Myocyte (in vitro differentiated cells): ENCODE data around the gene DPM3. TPM values are rescaled to one million over a fixed set of nuclear protein-coding genes. Genes with fewer than 3 reads are reported as not detected.
A peak's percentile ranks its signal among the peaks of the same experiment; 100 is the strongest.

ENCODE experiments used
- DNase-seq: peaks from one replicate; pipeline ENCODE4 v3.0.0-alpha.2; 2012; ENCODE audit warnings: low read depth
- total RNA-seq: library from RNA; depleted of rRNA; stranded (reverse); fragments of >200 nt; gene quantifications from 2 replicates; pipeline ENCODE4 v1.2.3, GENCODE V29; 2014

Gene DPM3
- total RNA-seq, 1 donor from 2014 or later: 90.0 TPM

- no peak for DNase-seq
These were observed 37.0 kb downstream of the DPM3 start for GRCh38 chr1:155103325-155103724.

GRCh38 chr1:155099331-155099730, 41.0 kb downstream of the DPM3 start:
- DNase-seq: no peak

- DNase-seq: no peak
These were observed 45.7 kb downstream of the DPM3 start for GRCh38 chr1:155094622-155094948.

GRCh38 chr1:155093911-155094621, 46.3 kb downstream of the DPM3 start:
- DNase-seq: peak; percentile 50

GRCh38 chr1:155092641-155093040, 47.7 kb downstream of the DPM3 start:
- DNase-seq: no peak

- no peak for DNase-seq
These were observed 48.2 kb downstream of the DPM3 start for GRCh38 chr1:155092131-155092530.

GRCh38 chr1:155091071-155092051, 49.0 kb downstream of the DPM3 start:
- DNase-seq: peak; percentile 73

Other genes with a start within 250 kb of the DPM3 start
- 10.9 and 11.3 TPM in 2 replicates for gene PMVK, start 203.8 kb downstream of the DPM3 start, total RNA-seq
- gene PBXIP1, start 184.4 kb downstream of the DPM3 start, total RNA-seq: 535 and 641 TPM in 2 replicates
- 25.8 and 31.0 TPM in 2 replicates for gene PYGO2, start 178.7 kb downstream of the DPM3 start, total RNA-seq
- gene SHC1, start 169.8 kb downstream of the DPM3 start, total RNA-seq: 165 and 171 TPM in 2 replicates
- gene CKS1B, start 165.8 kb downstream of the DPM3 start, total RNA-seq: 26.6 and 33.5 TPM in 2 replicates
- gene FLAD1, start 157.2 kb downstream of the DPM3 start, total RNA-seq: 27.2 and 28.1 TPM in 2 replicates
- not detected in 2 replicates for gene LENEP, start 146.9 kb downstream of the DPM3 start, total RNA-seq
- gene ZBTB7B, start 137.7 kb downstream of the DPM3 start, total RNA-seq: 24.6 and 26.6 TPM in 2 replicates
- not detected in 2 replicates for gene DCST2, start 106.8 kb downstream of the DPM3 start, total RNA-seq
- gene DCST1, start 106.7 kb downstream of the DPM3 start, total RNA-seq: not detected in 2 replicates
- gene ADAM15, start 89.2 kb downstream of the DPM3 start, total RNA-seq: 27.3 and 33.3 TPM in 2 replicates
- gene EFNA4, start 76.8 kb downstream of the DPM3 start, total RNA-seq: 4.9 and 8.3 TPM in 2 replicates
- 0.56 and 0.88 TPM in 2 replicates for gene EFNA3, start 61.7 kb downstream of the DPM3 start, total RNA-seq
- 0.59 and 1.4 TPM in 2 replicates for gene EFNA1, start 12.7 kb downstream of the DPM3 start, total RNA-seq
- gene SLC50A1, start 4.7 kb downstream of the DPM3 start, total RNA-seq: 12.2 and 13.4 TPM in 2 replicates
- gene KRTCAP2, start 32.8 kb upstream of the DPM3 start, total RNA-seq: 51.3 and 81.4 TPM in 2 replicates
- gene TRIM46, start 33.3 kb upstream of the DPM3 start, total RNA-seq: 0.62 and 0.94 TPM in 2 replicates
- gene THBS3, start 67.4 kb upstream of the DPM3 start, total RNA-seq: 40.9 and 52.1 TPM in 2 replicates
- gene MTX1, start 68.2 kb upstream of the DPM3 start, total RNA-seq: 15.1 and 18.8 TPM in 2 replicates
- gene ENTREP3, start 115.0 kb upstream of the DPM3 start, total RNA-seq: 7.5 and 13.1 TPM in 2 replicates
- gene SCAMP3, start 121.8 kb upstream of the DPM3 start, total RNA-seq: 106 and 130 TPM in 2 replicates
- 24.8 and 26.8 TPM in 2 replicates for gene CLK2, start 133.0 kb upstream of the DPM3 start, total RNA-seq
- 2.1 and 3.0 TPM in 2 replicates for gene HCN3, start 136.9 kb upstream of the DPM3 start, total RNA-seq
- not detected in 2 replicates for gene PKLR, start 160.9 kb upstream of the DPM3 start, total RNA-seq
- 369 and 536 TPM in 2 replicates for gene FDPS, start 168.3 kb upstream of the DPM3 start, total RNA-seq
- gene RUSC1, start 180.4 kb upstream of the DPM3 start, total RNA-seq: 16.1 and 18.8 TPM in 2 replicates